ENCODE results near the gene FLRT1.

FLRT1 gene

DNA sequence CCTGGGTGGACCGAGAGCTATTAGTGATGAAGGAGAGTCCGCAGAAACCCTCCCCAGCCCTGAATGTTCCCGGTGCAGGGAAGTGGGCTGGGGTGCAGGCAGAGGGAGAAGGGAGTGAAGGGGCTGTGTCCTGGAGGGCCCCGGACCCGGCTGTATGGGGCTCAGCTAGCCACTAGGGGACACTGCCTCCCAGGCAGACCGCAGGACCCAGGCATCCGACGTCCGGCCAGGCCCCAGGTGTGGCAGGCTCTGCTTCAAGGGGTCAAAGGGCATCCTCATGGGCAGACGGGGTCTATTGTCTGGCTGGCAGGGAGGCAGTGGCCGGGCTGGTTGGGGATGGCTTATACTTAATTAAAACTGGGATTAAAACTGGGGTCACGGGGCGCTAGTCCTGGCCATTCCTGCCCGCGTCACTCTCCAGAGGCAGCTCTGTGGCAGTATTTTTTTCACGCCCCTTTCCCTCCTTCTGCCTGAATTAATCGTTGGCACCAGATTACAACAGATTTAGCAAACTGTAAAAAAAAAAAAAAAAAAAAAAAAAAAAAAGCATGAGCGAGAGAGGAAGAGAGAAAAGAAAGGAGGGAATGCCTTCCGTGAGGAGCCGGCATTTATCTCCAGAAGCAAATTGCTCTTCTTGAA is 5.1 kb downstream of the FLRT1 start:
- H3K79me2 ChIP-seq (ENCODE audit: low read length), result no peaks in the 10 kb centered on the region
- no peak overlapping the region for H3K4me3 ChIP-seq (ENCODE audit: low read length)
- no peaks in the 10 kb centered on the region for H4K20me1 ChIP-seq (ENCODE audit: insufficient read depth, low read length)
- no peaks in the 10 kb centered on the region for H3K4me1 ChIP-seq (ENCODE audit: low read length)
- no peak overlapping the region for H3K4me2 ChIP-seq (ENCODE audit: low read depth, low read length)
- no peak overlapping the region for H3K27ac ChIP-seq (ENCODE audit: low read length)
- TF ChIP-seq, protein P1, sequence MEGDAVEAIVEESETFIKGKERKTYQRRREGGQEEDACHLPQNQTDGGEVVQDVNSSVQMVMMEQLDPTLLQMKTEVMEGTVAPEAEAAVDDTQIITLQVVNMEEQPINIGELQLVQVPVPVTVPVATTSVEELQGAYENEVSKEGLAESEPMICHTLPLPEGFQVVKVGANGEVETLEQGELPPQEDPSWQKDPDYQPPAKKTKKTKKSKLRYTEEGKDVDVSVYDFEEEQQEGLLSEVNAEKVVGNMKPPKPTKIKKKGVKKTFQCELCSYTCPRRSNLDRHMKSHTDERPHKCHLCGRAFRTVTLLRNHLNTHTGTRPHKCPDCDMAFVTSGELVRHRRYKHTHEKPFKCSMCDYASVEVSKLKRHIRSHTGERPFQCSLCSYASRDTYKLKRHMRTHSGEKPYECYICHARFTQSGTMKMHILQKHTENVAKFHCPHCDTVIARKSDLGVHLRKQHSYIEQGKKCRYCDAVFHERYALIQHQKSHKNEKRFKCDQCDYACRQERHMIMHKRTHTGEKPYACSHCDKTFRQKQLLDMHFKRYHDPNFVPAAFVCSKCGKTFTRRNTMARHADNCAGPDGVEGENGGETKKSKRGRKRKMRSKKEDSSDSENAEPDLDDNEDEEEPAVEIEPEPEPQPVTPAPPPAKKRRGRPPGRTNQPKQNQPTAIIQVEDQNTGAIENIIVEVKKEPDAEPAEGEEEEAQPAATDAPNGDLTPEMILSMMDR (IDR thresholded peaks at IDR 0.05; ENCODE audit: low read length), result no peak; the same call in 1 of the 2 replicates
- TF ChIP-seq EZH2phosphoT487 (IDR thresholded peaks at IDR 0.05; ENCODE audit: low read length) (no peak), EZH2 (optimal IDR thresholded peaks at IDR 0.05; ENCODE audit: low read depth, low read length) (no peak)
- peaks cover 13% of the 10 kb centered on the region for H3K27me3 ChIP-seq (replicated peaks; ENCODE audit: insufficient read depth, low read length)
- no peak overlapping the region for H3K9ac ChIP-seq (ENCODE audit: low read length)
- no peak overlapping the region for H2AFZ ChIP-seq (ENCODE audit: low read length)
- no peak for DNase-seq
- no peaks in the 10 kb centered on the region for H3K9me2 ChIP-seq (replicated peaks; ENCODE audit: insufficient read depth, low read length)
- no peaks in the 10 kb centered on the region for H3K36me3 ChIP-seq (replicated peaks; ENCODE audit: insufficient read depth, low read length)
- H3K9me3 ChIP-seq (replicated peaks; ENCODE audit: insufficient read depth, low read length), result no peaks in the 10 kb centered on the region
- no peaks in the 10 kb centered on the region for H3F3A ChIP-seq (ENCODE audit: insufficient read depth, low read length)

DNA sequence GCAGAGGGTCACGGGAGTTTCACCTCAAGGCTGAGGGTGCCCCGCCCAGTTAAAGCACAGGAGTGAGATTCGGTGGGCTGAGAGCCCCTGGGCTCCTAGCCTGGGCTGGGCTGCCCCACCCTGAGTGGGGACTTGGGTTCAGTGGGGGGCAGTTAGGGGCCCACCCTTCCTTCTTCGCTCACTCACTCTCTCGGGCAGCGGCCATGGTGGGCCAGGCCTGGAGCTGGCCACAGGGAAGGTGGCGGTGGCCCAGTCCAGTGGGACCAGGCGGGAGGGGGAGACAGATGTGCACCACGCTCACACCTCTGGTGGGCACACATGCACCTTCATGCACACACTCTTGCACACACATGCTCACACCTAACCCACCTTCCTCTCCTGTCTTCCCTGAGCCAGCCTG is 6.1 kb downstream of the FLRT1 start:
- no peak overlapping the region for H3K9ac ChIP-seq (ENCODE audit: low read length)
- H3K4me3 ChIP-seq (ENCODE audit: low read length), result no peak overlapping the region
- TF ChIP-seq, protein P1 (IDR thresholded peaks at IDR 0.05; ENCODE audit: low read length), result no peak
- TF ChIP-seq EZH2 (optimal IDR thresholded peaks at IDR 0.05; ENCODE audit: low read depth, low read length), result no peak
- TF ChIP-seq EZH2phosphoT487 (IDR thresholded peaks at IDR 0.05; ENCODE audit: low read length), result no peak
- H3F3A ChIP-seq (ENCODE audit: insufficient read depth, low read length), result no peaks in the 10 kb centered on the region
- H3K27me3 ChIP-seq (replicated peaks; ENCODE audit: insufficient read depth, low read length), result peaks cover 4% of the 10 kb centered on the region
- H3K27ac ChIP-seq (ENCODE audit: low read length), result no peak overlapping the region
- H3K4me2 ChIP-seq (ENCODE audit: low read depth, low read length), result no peak overlapping the region
- H3K9me2 ChIP-seq (replicated peaks; ENCODE audit: insufficient read depth, low read length), result no peaks in the 10 kb centered on the region
- H2AFZ ChIP-seq (ENCODE audit: low read length), result no peak overlapping the region
- H4K20me1 ChIP-seq (ENCODE audit: insufficient read depth, low read length), result no peaks in the 10 kb centered on the region
- H3K4me1 ChIP-seq (ENCODE audit: low read length), result no peaks in the 10 kb centered on the region
- H3K36me3 ChIP-seq (replicated peaks; ENCODE audit: insufficient read depth, low read length), result no peaks in the 10 kb centered on the region
- no peaks in the 10 kb centered on the region for H3K9me3 ChIP-seq (replicated peaks; ENCODE audit: insufficient read depth, low read length)
- H3K79me2 ChIP-seq (ENCODE audit: low read length), result no peaks in the 10 kb centered on the region
- DNase-seq, result no peak

DNA sequence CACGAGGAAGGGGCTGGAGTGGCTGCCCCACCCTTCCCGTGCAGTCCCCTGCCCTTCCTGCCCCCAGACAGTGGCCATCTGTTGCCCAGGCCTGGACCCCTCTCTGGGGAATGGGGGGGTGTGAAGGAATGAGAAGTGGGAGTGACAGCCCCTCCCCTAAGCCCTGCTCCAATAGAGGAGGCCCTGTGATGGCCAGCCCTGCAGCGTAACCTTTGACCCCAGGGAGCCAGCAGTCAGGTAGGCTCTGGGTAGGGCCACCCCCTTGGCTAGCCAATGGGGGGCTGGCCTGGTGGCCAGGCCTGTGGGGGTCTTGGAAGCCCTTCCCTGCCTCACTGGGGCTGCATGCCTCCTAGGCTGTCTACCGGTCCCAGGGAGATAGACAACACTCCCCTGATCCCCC is 6.6 kb downstream of the FLRT1 start:
- no peaks in the 10 kb centered on the region for H3K27me3 ChIP-seq (replicated peaks; ENCODE audit: insufficient read depth, low read length)
- no peaks in the 10 kb centered on the region for H3K9me3 ChIP-seq (replicated peaks; ENCODE audit: insufficient read depth, low read length)
- no peak for DNase-seq
- H3K36me3 ChIP-seq (replicated peaks; ENCODE audit: insufficient read depth, low read length), result no peaks in the 10 kb centered on the region
- TF ChIP-seq, protein P1 (IDR thresholded peaks at IDR 0.05; ENCODE audit: low read length), result no peak
- TF ChIP-seq EZH2 (optimal IDR thresholded peaks at IDR 0.05; ENCODE audit: low read depth, low read length), result no peak
- no peak for TF ChIP-seq EZH2phosphoT487 (IDR thresholded peaks at IDR 0.05; ENCODE audit: low read length)
- no peaks in the 10 kb centered on the region for H3K4me1 ChIP-seq (ENCODE audit: low read length)
- no peak overlapping the region for H3K4me2 ChIP-seq (ENCODE audit: low read depth, low read length)
- H4K20me1 ChIP-seq (ENCODE audit: insufficient read depth, low read length), result no peaks in the 10 kb centered on the region
- H3K9me2 ChIP-seq (replicated peaks; ENCODE audit: insufficient read depth, low read length), result no peaks in the 10 kb centered on the region
- H3K9ac ChIP-seq (ENCODE audit: low read length), result no peak overlapping the region
- H3K4me3 ChIP-seq (ENCODE audit: low read length), result no peak overlapping the region
- no peaks in the 10 kb centered on the region for H3F3A ChIP-seq (ENCODE audit: insufficient read depth, low read length)
- no peak overlapping the region for H2AFZ ChIP-seq (ENCODE audit: low read length)
- H3K79me2 ChIP-seq (ENCODE audit: low read length), result no peaks in the 10 kb centered on the region
- H3K27ac ChIP-seq (ENCODE audit: low read length), result no peak overlapping the region
